Ishikawa (cell line): ENCODE results near the gene CARMIL1.

ENCODE experiments used
- CEBPB ChIP-seq: IDR thresholded peaks from 2 replicates; pipeline ENCODE4 v1.6.1; 2012
- CREB1 ChIP-seq: IDR thresholded peaks from 2 replicates; pipeline ENCODE4 v1.6.1; 2012; ENCODE audit warnings: low read depth
- EGR1 ChIP-seq: IDR thresholded peaks from 2 replicates; pipeline ENCODE4 v1.6.1; 2012
- EP300 ChIP-seq: IDR thresholded peaks from 2 replicates; pipeline ENCODE4 v1.6.1; 2012; ENCODE audit warnings: borderline replicate concordance
- FOXM1 ChIP-seq: IDR thresholded peaks from 2 replicates; pipeline ENCODE4 v1.6.1; 2012; ENCODE audit warnings: low read depth, borderline replicate concordance
- NFIC ChIP-seq: IDR thresholded peaks from 2 replicates; pipeline ENCODE4 v1.6.1; 2012
- RAD21 ChIP-seq: IDR thresholded peaks from 2 replicates; pipeline ENCODE4 v1.6.1; 2012; ENCODE audit warnings: low read depth
- TAF1 ChIP-seq: IDR thresholded peaks from 2 replicates; pipeline ENCODE4 v1.6.1; 2012; ENCODE audit warnings: low read depth, mild to moderate bottlenecking
- TCF12 ChIP-seq: IDR thresholded peaks from 2 replicates; pipeline ENCODE4 v1.6.1; 2012; ENCODE audit warnings: low read depth
- TEAD4 ChIP-seq: IDR thresholded peaks from 2 replicates; pipeline ENCODE4 v1.6.1; 2012
- USF1 ChIP-seq: IDR thresholded peaks from 2 replicates; pipeline ENCODE4 v1.6.1; 2012
- YY1 ChIP-seq: IDR thresholded peaks from 2 replicates; pipeline ENCODE4 v1.6.1; 2012; ENCODE audit warnings: low read depth
- ZBTB7A ChIP-seq: IDR thresholded peaks from 2 replicates; pipeline ENCODE4 v1.6.1; 2012; ENCODE audit warnings: low read depth
- TF ChIP-seq, protein P1 (sequence below): IDR thresholded peaks from 2 replicates; pipeline ENCODE4 v1.6.1; 2012
- TF ChIP-seq, protein P2 (sequence below): IDR thresholded peaks from 2 replicates; pipeline ENCODE4 v1.6.1; 2012; ENCODE audit warnings: low read depth, mild to moderate bottlenecking

CARMIL1 gene

GRCh38 chr6:25476126-25476525 lies 197.0 kb downstream of the CARMIL1 start:
- TF ChIP-seq ZBTB7A (no peak), CEBPB (no peak), YY1 (no peak), TAF1 (no peak), CREB1 (no peak), USF1 (no peak), EGR1 (no peak), EP300 (no peak), FOXM1 (no peak), NFIC (no peak), RAD21 (no peak), TCF12 (no peak), TEAD4 (no peak)
- TF ChIP-seq, protein P1, sequence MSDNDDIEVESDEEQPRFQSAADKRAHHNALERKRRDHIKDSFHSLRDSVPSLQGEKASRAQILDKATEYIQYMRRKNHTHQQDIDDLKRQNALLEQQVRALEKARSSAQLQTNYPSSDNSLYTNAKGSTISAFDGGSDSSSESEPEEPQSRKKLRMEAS = no peak
- TF ChIP-seq, protein P2, sequence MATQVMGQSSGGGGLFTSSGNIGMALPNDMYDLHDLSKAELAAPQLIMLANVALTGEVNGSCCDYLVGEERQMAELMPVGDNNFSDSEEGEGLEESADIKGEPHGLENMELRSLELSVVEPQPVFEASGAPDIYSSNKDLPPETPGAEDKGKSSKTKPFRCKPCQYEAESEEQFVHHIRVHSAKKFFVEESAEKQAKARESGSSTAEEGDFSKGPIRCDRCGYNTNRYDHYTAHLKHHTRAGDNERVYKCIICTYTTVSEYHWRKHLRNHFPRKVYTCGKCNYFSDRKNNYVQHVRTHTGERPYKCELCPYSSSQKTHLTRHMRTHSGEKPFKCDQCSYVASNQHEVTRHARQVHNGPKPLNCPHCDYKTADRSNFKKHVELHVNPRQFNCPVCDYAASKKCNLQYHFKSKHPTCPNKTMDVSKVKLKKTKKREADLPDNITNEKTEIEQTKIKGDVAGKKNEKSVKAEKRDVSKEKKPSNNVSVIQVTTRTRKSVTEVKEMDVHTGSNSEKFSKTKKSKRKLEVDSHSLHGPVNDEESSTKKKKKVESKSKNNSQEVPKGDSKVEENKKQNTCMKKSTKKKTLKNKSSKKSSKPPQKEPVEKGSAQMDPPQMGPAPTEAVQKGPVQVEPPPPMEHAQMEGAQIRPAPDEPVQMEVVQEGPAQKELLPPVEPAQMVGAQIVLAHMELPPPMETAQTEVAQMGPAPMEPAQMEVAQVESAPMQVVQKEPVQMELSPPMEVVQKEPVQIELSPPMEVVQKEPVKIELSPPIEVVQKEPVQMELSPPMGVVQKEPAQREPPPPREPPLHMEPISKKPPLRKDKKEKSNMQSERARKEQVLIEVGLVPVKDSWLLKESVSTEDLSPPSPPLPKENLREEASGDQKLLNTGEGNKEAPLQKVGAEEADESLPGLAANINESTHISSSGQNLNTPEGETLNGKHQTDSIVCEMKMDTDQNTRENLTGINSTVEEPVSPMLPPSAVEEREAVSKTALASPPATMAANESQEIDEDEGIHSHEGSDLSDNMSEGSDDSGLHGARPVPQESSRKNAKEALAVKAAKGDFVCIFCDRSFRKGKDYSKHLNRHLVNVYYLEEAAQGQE = no peak

DNA sequence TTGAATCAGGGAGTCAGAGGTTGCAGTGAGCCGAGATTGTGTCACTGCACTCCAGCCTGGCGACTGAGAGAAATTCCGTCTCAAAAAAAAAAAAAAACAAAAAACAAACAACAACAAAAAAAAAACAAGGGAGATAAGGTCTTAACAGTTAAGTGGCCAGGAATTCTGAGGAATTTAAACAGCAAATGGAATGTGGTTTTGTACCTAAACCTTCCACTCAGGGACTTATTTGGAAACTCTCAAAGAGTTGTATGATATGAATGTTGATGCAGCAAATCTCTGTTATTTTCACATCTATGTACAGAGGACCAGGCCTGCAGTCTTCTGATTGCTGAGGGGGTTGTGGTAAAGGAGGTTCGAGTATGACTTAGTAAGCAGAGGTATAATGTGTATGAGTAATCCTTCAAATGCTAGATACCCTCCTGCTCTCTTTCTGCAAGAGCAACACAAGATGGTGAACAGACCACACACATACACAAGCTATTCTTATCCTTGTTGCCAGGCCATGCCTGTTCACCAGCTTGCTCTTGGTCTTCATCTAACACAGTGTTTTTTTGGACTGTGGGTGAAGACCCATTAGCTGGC lies 197.9 kb downstream of the CARMIL1 start:
- TF ChIP-seq TCF12 (no peak), CREB1 (no peak), RAD21 (no peak), TEAD4 (no peak), NFIC (no peak), USF1 (no peak), TAF1 (no peak), FOXM1 (no peak), EP300 (no peak), ZBTB7A (no peak), CEBPB (no peak), YY1 (no peak), EGR1 (no peak)
- TF ChIP-seq, protein P2 = no peak
- TF ChIP-seq, protein P1 = no peak

- no peak for TF ChIP-seq EGR1
- no peak for TF ChIP-seq NFIC
- no peak for TF ChIP-seq TAF1
- TF ChIP-seq TEAD4 = no peak
- TF ChIP-seq, protein P2 = no peak
- no peak for TF ChIP-seq FOXM1
- no peak for TF ChIP-seq USF1
- no peak for TF ChIP-seq TCF12
- TF ChIP-seq, protein P1 = no peak
- no peak for TF ChIP-seq CREB1
- no peak for TF ChIP-seq CEBPB
- no peak for TF ChIP-seq ZBTB7A
- TF ChIP-seq YY1 = no peak
- TF ChIP-seq RAD21 = no peak
- no peak for TF ChIP-seq EP300
Measured at GRCh38 chr6:25478973-25479372, 199.8 kb downstream of the CARMIL1 start.
